Measurements from ENCODE around the gene GALNTL6. TPM values are rescaled to one million over a fixed set of nuclear protein-coding genes. Genes with fewer than 3 reads are reported as not detected.
"Not testable (repeated sequence)": the region's sequence is repeated elsewhere in the genome, so short reads cannot be mapped to it uniquely, and the experiment has no call there.

Gene GALNTL6
- total RNA-seq, 1 experiment from 2014 or later = not detected

- Histone ChIP-seq H4K20me1 (ENCODE audit: insufficient read depth) (no peaks in the 10 kb centered on the region), H3F3A (ENCODE audit: insufficient read depth, low read depth) (no peaks in the 10 kb centered on the region), H3K9me3 (ENCODE audit: insufficient read depth, low read depth) (no peaks in the 10 kb centered on the region), H3K79me2 (ENCODE audit: low read depth) (no peaks in the 10 kb centered on the region), H3K4me1 (replicated peaks; ENCODE audit: insufficient read depth) (no peaks in the 10 kb centered on the region), H2AFZ (no peak overlapping the region), H3K4me2 (no peak overlapping the region), H3K27ac (no peak overlapping the region), H3K36me3 (ENCODE audit: low read depth) (no peaks in the 10 kb centered on the region), H3K9me2 (ENCODE audit: insufficient read depth) (no peaks in the 10 kb centered on the region), H3K27me3 (ENCODE audit: insufficient read depth, low read depth) (no peaks in the 10 kb centered on the region), H3K4me3 (no peak overlapping the region)
- ChIA-PET POLR2A (ENCODE audit: unreplicated experiment) (no interaction called here), CTCF (no interaction called here)
- DNase-seq = no peak
- intact Hi-C loops (cut with micrococcal nuclease; ENCODE audit: unreplicated experiment) = no loop called here
- TF ChIP-seq CTCF (conservative IDR thresholded peaks at IDR 0.05) (no peak), EZH2 (IDR thresholded peaks at IDR 0.05; ENCODE audit: low read depth) (no peak)
- BruUV-seq (replicated peaks) = no TSS peak
These were observed 1144.0 kb downstream of the GALNTL6 start for GRCh38 chr4:172957216-172957615.

DNA sequence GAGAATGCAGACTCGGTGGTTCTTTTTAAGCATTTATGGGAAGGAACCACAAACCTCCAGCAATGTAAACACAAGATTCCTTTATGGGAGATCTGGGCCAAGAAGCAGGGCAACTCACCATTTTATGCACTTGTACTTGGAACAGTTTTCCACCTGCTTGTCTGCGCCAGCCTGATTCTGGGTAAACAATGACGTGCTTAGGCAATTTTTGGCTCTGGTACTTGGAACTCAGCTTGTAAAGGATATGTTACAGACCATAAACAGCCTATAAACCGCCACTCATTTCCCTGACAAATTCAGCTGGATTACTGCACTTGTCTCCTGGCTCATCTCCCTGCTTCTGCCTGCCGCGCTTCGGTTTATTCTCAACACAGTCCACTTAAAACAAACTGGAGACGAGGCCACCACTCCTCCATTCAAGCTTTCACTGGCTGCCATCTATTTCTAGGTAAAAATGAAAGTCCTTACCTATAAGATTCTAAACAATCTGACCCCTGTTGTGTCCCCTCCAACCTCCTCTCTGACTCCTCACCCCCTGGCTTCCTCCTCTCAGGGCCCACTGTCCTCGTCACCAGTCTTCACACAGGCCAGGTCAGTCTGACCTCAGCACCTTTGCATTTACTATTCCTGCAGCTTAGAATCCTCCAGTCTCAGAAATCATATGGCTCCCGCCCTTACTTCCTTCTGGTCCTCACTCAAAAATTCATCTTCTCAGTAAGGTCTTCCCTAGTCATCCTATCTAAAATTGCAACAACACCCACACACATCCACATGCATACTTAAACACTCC, 1149.6 kb downstream of the GALNTL6 start:
- intact Hi-C loops (cut with micrococcal nuclease; ENCODE audit: unreplicated experiment) = no loop called here
- no peak overlapping the region for H2AFZ ChIP-seq
- H3F3A ChIP-seq (ENCODE audit: insufficient read depth, low read depth) = no peaks in the 10 kb centered on the region
- H3K4me1 ChIP-seq (replicated peaks; ENCODE audit: insufficient read depth) = no peaks in the 10 kb centered on the region
- no peaks in the 10 kb centered on the region for H4K20me1 ChIP-seq (ENCODE audit: insufficient read depth)
- no peak overlapping the region for H3K4me2 ChIP-seq
- H3K27ac ChIP-seq = no peak overlapping the region
- H3K79me2 ChIP-seq (ENCODE audit: low read depth) = no peaks in the 10 kb centered on the region
- no peak for TF ChIP-seq CTCF (conservative IDR thresholded peaks at IDR 0.05)
- TF ChIP-seq EZH2 (IDR thresholded peaks at IDR 0.05; ENCODE audit: low read depth) = no peak
- DNase-seq = no peak
- ChIA-PET CTCF (no interaction called here), POLR2A (ENCODE audit: unreplicated experiment) (no interaction called here)
- H3K9me2 ChIP-seq (ENCODE audit: insufficient read depth) = no peaks in the 10 kb centered on the region
- BruUV-seq (replicated peaks) = no TSS peak
- no peaks in the 10 kb centered on the region for H3K36me3 ChIP-seq (ENCODE audit: low read depth)
- H3K9me3 ChIP-seq (ENCODE audit: insufficient read depth, low read depth) = no peaks in the 10 kb centered on the region
- H3K27me3 ChIP-seq (ENCODE audit: insufficient read depth, low read depth) = 0 out of 2 replicates have a peak, but pooled peaks cover 3% of the 10 kb centered on the region
- no peak overlapping the region for H3K4me3 ChIP-seq

- intact Hi-C loops (cut with micrococcal nuclease; ENCODE audit: unreplicated experiment) = no loop called here
- Histone ChIP-seq H3K27me3 (ENCODE audit: insufficient read depth, low read depth) (0 out of 2 replicates have a peak, but pooled peaks cover 3% of the 10 kb centered on the region), H3K27ac (no peak overlapping the region), H3K9me2 (ENCODE audit: insufficient read depth) (no peaks in the 10 kb centered on the region), H3K4me2 (no peak overlapping the region), H2AFZ (no peak overlapping the region), H3F3A (ENCODE audit: insufficient read depth, low read depth) (no peaks in the 10 kb centered on the region), H3K36me3 (ENCODE audit: low read depth) (no peaks in the 10 kb centered on the region), H3K4me1 (replicated peaks; ENCODE audit: insufficient read depth) (no peaks in the 10 kb centered on the region), H3K79me2 (ENCODE audit: low read depth) (no peaks in the 10 kb centered on the region), H3K4me3 (no peak overlapping the region), H3K9me3 (ENCODE audit: insufficient read depth, low read depth) (no peaks in the 10 kb centered on the region), H4K20me1 (ENCODE audit: insufficient read depth) (no peaks in the 10 kb centered on the region)
- no peak for DNase-seq
- ChIA-PET POLR2A (ENCODE audit: unreplicated experiment) (no interaction called here), CTCF (no interaction called here)
- no TSS peak for BruUV-seq (replicated peaks)
- TF ChIP-seq CTCF (conservative IDR thresholded peaks at IDR 0.05) (no peak), EZH2 (IDR thresholded peaks at IDR 0.05; ENCODE audit: low read depth) (no peak)
These were observed 1150.5 kb downstream of the GALNTL6 start for GRCh38 chr4:172963498-172964294.

DNA sequence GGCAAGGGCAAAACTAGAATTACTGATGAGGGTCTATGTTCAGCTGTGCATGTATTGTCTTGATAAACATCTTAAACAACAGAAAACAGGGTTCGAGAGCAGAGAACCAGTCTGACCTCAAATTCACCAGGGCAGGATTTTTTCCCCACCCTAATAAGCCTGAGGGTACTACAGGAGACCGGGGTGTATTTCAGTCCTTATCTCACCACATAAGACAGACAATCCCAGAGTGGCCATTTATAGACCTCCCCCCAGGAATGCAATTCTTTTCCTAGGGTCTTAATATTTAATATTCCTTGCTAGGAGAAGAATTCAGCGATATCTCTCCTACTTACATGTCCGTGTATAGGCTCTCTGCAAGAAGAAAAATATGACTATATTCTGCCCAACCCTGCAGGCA, 1157.0 kb downstream of the GALNTL6 start:
- H3K4me2 ChIP-seq; DNase-seq; BruUV-seq (replicated peaks); H3K9me3 ChIP-seq (ENCODE audit: insufficient read depth, low read depth); CTCF ChIA-PET; H3K36me3 ChIP-seq (ENCODE audit: low read depth); intact Hi-C loops (cut with micrococcal nuclease; ENCODE audit: unreplicated experiment); H2AFZ ChIP-seq; POLR2A ChIA-PET (ENCODE audit: unreplicated experiment); H3K27ac ChIP-seq; H3K4me3 ChIP-seq; H3K9me2 ChIP-seq (ENCODE audit: insufficient read depth); H3K4me1 ChIP-seq (replicated peaks; ENCODE audit: insufficient read depth); H3K27me3 ChIP-seq (ENCODE audit: insufficient read depth, low read depth); H3K79me2 ChIP-seq (ENCODE audit: low read depth); H3F3A ChIP-seq (ENCODE audit: insufficient read depth, low read depth); H4K20me1 ChIP-seq (ENCODE audit: insufficient read depth): not testable (repeated sequence)
